GM19351 (cell line): ENCODE data around the gene KIF1C.
"Not testable (repeated sequence)": the region's sequence is repeated elsewhere in the genome, so short reads cannot be mapped to it uniquely, and the experiment has no call there.

ENCODE experiments used
- ATAC-seq: cut with Tn5 transposase; IDR thresholded peaks from one replicate; pipeline ENCODE4 v1.9.1; 2021; ENCODE audit warnings: mild to moderate bottlenecking, moderate library complexity; ENCODE audit not compliant: unreplicated experiment

Gene KIF1C

DNA sequence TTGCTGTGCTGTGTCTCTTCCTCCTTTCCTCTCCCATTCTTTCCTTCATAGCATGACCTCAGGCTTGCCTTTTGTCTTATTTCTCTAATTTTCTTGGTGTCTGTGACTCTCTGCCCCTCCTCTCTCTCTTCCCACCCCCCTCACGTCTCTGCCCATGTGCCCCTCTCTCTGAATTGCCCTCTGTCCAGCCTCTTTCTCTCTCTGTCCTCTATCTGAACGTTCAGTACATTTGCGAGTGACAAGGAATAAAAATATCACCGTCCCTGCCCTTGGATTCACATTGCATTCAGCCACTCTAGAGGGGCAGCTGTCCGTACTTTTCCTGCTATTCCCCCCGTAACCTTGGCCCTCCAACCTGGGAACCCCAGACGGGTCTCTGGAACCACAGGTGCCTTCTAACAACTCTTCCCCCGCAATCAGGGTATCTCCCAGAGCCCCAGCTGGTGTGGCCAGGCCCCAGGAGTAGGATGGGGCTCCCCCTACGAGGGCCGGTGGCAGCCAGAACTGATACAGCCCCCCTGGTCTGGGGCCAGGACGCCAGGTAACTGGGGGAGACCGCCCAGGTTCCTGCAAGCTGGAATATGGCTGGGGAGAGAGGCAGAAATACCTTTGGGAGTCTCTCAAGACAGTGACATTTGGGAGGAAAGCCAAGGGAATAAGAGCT is 1.8 kb downstream of the KIF1C start:
- ATAC-seq: no peak

DNA sequence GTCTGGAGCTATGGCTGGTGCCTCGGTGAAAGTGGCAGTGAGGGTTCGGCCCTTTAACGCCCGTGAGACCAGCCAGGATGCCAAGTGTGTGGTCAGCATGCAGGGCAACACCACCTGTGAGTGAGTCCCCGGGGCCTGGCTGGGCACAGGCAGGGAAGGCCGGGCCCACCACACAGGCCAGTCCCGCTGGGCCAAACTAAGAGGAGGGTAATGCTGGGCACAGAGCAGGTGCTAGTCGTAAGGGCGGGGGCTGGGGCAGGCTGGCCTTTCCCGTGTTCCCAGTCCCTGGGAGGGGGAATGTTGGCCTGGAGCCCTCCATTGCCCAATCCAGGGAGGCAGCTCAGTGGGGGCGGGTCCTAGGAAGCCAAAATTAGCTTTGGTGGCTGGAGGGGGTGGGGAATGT is 2.5 kb downstream of the KIF1C start:
- no peak for ATAC-seq

DNA sequence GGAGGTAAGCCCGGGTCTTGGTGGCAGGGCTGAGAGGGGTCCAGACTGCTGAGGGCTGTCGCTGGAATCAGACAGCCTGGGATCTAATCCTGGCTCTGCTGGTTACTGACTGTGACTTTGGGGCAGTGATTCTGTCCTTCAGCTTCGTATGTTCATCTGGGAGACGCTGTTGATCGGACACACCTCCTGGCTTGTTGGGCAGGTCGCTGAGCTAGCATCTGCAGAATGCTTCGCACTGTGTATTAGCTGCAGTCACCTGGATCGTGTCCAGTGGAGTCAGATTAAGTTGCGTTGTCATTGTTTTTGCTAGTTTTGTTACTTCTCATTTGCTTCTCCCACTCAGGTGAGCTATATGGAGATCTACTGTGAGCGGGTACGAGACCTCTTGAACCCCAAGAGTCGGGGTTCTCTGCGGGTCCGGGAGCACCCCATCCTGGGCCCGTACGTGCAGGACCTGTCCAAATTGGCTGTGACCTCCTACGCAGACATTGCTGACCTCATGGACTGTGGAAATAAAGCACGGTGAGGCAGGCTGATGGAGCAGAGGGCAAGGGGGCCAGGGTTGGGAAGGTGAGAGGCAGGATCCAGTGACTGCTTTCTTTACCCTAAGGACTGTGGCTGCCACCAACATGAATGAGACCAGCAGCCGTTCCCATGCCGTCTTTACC is 4.5 kb downstream of the KIF1C start:
- ATAC-seq: no peak

DNA sequence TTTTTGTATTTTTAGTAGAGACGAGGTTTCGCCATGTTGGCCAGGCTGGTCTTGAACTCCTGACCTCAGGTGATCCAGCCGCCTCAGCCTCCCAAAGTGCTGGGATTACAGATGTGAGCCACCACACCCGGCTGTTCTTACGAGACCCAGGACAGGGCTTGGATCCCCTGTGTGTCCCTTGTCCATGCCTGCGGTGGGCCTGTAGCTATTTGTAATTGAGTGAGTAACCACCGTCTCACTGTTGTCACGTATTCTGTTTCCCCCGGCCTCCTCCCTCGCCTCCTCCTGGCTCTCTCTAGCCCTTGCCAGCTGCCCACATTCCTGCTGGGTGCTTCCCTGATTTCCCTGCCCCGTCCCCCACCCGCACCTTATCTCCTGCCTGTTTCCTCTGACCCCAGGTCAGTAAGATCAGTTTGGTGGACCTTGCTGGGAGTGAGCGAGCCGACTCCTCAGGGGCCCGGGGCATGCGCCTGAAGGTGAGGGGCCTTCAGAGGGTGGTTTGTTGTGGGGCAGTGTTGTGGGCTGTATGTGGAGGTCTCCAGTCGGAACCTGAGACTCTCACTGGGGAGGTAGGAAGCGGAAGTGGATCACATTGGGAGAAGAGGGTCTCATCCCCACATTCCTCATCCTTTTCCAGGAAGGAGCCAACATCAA is 5.6 kb downstream of the KIF1C start:
- ATAC-seq: no peak

DNA sequence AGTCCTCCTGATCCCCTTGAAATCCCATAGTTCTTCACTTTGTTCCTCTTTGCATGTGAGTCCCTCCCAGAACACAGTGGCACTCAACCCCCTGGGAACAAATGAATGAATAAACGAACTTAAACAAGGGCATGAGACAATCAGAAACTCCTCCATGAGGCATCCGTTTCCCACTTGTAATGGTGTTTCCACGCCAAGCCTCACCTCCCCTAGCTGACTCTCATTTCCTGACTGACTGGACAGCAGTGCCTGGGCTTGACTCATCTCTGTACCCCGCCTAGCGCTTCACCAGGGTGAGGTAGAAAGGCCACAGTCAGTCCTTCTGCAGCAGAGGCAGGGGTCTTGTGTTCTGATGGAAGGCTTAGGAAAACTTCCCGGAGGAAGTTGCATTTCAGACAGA is 14.2 kb downstream of the KIF1C start:
- ATAC-seq: peak; percentile 43

DNA sequence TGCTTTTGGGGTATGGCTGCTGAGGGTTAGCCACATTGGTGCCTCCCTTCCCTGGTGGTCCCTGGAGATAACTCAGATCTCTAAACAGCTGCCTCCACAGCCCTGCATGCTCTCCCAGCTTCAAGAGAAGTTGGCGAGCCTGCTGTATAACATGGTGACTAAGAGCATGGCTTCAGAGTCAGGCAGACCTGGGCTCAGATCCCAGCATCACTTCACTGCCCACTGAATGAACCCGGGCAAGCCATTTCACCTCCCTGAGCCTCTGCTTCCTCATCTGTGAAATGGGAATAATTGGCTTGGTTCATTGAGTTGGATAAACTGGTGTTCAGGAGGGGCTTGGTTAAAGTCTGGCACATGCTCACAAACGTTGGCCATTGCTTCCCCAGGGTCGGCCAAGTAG is 16.6 kb downstream of the KIF1C start:
- ATAC-seq: no peak

DNA sequence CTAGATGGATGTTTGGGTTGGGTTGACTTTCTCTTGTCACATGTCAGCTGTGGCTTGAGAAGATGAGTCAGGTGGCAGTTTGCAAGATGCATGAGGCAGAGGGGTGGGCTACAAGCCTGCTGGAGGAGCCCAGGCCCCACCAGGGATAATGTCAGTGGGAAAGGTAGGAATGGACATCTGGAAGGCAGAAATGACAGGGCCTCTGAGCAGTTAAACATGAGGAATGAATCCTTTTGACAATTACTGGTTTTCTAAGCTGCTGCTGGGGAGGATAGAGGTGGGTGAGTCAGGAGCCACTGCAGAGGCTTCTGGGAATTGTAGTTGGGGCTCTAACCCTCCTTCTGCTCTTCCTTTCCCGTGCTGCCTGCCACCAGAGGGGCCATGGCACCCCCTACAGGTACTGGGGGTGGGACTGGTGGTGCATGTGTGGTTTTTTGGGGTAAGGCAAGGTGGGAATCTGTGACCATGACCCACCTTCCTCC is 21.8 kb downstream of the KIF1C start:
- no peak for ATAC-seq

DNA sequence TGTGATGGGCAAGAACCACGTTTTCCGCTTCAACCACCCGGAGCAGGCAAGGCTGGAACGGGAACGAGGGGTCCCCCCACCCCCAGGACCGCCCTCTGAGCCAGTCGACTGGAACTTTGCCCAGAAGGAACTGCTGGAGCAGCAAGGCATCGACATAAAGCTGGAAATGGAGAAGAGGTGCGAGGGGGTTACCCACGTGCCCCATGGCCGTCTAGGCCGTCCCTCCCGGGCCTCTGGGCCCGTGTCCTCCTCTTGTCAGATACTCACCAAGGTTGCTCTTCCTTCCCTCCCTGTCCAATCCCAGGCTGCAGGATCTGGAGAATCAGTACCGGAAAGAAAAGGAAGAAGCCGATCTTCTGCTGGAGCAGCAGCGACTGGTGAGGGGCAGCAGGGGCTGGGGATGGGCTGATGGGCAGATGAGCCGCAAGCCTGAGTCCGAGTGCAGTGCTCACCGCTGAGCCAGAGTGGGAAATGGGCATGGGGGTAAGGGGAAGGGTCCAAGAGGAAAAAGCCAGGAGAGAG is 22.8 kb downstream of the KIF1C start:
- ATAC-seq: no peak

DNA sequence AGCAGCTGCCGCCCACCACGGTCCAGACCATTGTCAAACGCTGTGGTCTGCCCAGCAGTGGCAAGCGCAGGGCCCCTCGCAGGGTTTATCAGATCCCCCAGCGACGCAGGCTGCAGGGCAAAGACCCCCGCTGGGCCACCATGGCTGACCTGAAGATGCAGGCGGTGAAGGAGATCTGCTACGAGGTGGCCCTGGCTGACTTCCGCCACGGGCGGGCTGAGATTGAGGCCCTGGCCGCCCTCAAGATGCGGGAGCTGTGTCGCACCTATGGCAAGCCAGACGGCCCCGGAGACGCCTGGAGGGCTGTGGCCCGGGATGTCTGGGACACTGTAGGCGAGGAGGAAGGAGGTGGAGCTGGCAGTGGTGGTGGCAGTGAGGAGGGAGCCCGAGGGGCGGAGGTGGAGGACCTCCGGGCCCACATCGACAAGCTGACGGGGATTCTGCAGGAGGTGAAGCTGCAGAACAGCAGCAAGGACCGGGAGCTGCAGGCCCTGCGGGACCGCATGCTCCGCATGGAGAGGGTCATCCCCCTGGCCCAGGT is 24.5 kb downstream of the KIF1C start:
- ATAC-seq: no peak

DNA sequence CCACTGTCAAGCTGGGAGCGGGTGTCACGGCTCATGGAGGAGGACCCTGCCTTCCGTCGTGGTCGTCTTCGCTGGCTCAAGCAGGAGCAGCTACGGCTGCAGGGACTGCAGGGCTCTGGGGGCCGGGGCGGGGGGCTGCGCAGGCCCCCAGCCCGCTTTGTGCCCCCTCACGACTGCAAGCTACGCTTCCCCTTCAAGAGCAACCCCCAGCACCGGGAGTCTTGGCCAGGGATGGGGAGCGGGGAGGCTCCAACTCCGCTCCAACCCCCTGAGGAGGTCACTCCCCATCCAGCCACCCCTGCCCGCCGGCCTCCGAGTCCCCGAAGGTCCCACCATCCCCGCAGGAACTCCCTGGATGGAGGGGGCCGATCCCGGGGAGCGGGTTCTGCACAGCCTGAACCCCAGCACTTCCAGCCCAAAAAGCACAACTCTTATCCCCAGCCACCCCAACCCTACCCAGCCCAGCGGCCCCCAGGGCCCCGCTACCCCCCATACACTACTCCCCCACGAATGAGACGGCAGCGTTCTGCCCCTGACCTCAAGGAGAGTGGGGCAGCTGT is 25.9 kb downstream of the KIF1C start:
- no peak for ATAC-seq

DNA sequence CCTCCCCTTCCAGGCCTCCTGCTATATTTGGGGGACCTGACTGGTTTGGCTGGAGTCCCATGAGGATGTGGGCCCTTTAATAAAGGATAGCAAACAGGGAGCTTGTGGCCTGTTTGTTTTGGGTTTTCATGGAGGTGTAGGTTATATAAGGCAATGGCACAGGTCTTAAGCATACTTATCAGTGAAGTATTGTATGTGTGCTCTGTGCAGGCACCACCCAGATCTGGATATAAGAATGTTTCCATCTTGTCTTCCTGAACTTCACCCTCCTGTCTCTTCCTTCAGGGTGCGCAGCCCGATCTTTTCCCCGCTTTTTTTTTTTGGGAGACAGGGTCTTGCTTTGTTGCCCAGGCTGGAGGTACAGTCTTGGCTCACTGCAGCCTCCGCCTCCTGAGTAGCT is 26.9 kb downstream of the KIF1C start:
- no peak for ATAC-seq

DNA sequence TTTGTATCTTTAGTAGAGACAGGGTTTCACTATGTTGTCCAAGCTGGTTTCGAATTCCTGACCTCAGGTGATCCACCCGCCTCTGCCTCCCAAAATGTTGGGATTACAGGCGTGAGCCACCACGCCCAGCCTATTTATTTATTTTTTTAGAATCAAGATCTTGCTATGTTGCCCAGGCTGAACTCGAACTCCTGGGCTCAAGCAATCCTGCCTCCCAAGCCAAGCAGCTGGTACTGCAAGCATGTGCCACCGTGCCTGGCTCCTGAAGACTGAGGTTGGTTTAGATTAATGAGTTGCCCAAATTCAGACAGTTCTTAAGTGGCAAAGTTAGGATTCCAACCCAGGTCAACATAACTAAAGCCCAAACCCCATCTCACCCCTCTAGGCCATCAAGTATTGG is 29.5 kb downstream of the KIF1C start:
- ATAC-seq: no peak

DNA sequence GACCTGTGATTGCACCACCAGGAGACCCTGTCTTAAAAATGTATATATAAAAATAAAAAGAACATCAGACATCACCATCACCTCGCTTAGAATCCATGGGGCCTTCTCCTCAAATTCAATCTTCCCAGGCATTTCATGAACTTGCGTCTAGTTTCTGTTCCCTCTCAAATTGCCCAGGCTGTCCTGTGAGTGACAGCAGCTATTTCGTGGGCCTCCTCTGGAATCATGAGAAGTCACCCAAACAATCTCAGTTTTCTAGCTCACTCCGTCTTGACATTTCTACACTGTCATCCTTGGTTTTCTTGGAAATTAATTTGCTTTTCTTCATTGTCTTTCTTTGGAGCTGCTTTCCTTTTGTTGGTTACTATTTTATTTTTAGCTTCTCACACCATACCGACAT is 30.2 kb downstream of the KIF1C start:
- ATAC-seq: no peak

DNA sequence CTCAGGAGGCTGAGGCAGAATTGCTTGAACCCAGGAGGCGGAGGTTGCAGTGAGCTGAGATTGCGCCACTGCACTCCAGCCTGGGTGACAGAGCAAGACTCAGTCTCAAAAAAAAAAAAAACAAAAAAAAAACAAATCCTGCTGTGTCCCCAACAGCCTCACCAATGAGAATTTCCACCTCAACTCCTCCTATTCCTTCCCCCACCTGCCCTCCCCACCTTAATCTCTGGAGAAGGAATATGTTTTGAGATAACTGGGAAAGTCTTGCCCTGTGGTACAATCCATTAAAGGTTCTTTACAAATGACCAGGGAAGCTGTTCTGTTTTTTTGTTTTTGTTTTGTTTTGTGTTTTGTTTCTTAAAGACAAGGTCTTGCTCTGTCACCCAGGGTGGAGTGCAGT is 32.4 kb downstream of the KIF1C start:
- not testable (repeated sequence) for ATAC-seq

DNA sequence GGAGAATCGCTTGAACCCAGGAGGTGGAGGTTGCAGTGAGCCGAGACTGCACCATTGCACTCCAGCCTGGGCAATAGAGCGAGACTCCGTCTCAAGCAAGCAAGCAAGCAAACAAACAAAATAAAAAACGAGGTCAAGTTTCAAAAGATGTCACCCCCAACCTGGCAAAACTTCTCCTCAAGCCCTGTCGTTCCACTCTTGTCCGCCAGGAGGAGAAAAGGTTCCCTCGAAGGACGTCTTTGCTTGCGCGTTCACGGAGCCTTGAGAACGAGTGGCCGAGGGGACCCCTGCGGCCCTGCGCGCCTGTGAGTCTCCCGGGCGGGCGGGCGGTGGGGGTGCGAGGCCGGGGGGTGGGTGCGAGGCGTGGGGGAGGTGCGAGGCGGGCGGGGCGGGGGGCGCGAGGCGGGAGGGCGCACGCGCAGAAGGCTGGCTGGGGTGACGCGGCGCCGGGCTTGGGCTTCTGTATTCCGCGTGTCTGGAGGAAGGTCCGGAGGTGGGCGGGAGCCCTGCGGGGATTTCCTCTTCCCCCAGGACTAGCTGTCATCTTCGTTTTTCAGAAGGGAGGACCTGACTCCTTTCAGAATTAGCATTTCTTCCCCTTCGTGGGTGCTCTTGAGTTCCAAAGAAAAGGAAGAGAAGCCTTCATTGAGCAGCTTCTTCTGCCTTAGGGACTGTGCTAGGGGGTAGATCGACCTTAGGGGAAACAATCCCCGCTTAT is 33.8 kb downstream of the KIF1C start:
- no peak for ATAC-seq

DNA sequence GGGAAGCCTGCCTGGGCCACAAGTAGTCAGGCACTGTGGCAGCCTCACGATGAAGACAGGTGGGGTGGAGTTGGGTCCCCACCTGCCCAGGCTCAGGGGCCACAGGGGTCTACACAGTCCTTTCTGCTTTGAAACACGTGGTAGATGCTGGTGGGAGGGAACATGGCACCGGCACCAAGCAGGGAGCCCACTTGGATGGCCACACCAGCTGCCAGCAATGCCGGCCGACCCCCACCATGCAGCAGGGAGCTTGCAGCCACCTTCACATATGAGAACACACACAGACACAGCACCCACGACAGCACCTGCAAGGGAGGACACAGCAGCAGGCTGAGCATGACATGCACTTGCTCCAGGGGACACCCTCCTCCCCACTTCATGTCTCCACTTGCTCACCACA is 35.1 kb downstream of the KIF1C start:
- no peak for ATAC-seq

DNA sequence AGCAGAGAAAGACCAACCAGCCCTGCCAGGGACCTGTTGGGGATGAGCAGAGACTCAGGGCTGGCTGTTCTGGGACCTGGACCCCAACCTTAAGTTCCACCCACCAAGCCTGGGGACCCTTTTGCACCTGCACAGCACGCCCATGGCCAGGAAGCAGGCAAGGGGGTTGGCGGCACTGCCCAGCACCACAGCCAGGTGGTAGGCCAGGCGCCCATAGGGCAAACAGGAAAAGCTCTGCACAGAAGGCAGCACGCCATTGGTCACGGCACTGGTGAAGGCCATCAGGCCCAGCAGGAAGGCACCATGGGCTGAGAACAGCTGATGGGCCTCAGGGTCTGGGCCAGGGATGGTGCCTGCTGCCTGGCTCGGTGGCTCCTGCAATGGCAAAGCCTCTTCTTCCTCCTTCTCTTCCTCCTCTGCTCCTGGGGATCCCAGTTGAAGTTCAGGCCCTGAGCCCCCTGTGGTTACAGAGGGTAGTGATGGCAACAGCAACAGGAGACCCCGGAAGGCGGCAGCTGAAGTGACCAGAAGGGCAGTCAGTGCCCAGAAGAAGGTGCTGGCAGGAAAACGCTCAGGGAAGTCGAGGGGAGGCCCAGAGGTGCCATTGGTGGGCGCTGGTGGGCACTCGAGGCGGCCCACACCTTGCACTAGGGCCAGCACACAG is 35.7 kb downstream of the KIF1C start:
- ATAC-seq: no peak

DNA sequence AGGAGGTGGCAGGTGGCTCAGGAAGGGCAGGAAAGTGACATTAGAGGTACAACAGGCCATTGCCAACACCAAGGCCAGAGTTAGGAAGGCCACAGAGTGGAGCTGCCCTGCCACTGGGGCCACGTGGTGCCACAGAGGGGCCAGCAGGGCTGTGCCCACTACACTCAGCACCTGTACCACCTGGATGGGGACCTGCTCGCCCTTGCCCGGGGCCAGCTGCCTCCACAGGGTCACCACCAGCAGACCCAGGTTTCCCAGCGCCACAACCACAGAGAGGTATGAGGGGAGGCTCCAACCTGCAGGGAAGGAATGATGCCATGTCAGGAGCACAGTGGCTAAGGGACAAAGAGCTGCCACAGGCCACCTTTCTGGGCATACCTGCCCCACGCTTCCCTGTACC is 36.3 kb downstream of the KIF1C start:
- no peak for ATAC-seq

DNA sequence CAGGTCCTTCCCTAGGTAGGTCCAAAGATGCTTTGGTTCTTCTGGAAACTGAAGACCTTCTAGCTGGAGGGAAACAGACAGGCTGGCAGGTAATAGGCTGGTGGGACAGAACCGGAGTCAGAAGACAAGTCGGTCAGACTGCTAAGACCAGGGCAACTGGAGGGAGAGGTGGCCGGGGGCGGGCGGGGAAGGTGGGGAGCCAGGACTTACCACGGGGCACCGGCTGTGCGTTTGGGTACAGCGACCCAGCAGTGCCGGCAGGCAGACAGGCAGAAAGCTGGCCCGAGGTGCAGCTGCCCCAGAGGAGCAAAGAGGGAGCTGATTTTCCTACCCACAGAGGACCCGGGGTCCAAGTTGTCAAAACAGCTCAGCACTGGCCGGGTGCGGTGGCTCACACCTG is 36.9 kb downstream of the KIF1C start:
- no peak for ATAC-seq

DNA sequence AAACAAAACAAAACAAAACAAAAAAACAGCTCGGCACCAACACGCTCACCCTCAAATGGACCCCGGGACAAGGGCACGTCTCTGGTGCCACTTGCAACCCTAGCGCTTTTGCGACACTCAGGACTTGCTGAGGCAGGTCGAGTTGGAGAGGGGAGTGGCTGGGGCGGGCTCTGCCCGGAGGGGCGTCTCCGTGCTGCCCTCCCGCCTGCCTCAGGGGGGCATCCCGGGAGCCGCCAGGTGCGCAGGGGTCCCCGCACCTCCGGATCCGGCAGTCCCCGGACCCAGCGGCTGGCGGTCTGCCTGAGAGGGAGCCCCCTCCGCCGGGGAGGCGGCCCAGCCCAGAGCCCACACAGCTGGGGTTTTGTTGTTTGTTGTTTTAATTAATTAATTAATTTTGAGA is 37.6 kb downstream of the KIF1C start, which contains the start of gene SLC52A1:
SLC52A1 (minus strand) TSS at position 112 of the 400 bp plus-strand sequence. CDS start 820 bp downstream, outside the sequence.
- no peak for ATAC-seq
